Tibial nerve (tissue), 4 donors: ENCODE results near the gene RABGGTA.

Experiments
- CTCF ChIP-seq, 5 experiments: fragments of 200-600 bp in 3 of 5; fragments of 450-650 bp in 2 of 5; sonication (generic) in 3 of 5; IDR thresholded peaks; one replicate each; pipeline ENCODE4 v1.5.1; 2016 to 2019; ENCODE audit warnings: antibody characterized with exemption in 5 of 5, mild to moderate bottlenecking in 3 of 5, moderate library complexity in 2 of 5
- EP300 ChIP-seq, 2 donors: sonication (generic); formaldehyde crosslinking; IDR thresholded peaks; one replicate each; pipeline ENCODE4 v1.6.1; 2017; ENCODE audit warnings: antibody characterized with exemption in 2 of 2, mild to moderate bottlenecking in 1 of 2
- POLR2A ChIP-seq, 2 donors: fragments of 450-650 bp; IDR thresholded peaks; one replicate each; pipeline ENCODE4 v1.6.1; 2017; ENCODE audit warnings: antibody characterized with exemption in 2 of 2, mild to moderate bottlenecking in 2 of 2, moderate library complexity in 2 of 2

- no peak for TF ChIP-seq CTCF (IDR thresholded peaks at IDR 0.05)
- no peak for TF ChIP-seq POLR2A (IDR thresholded peaks at IDR 0.05)
- TF ChIP-seq EP300 (IDR thresholded peaks at IDR 0.05) = no peak
Measured at GRCh38 chr14:24246765-24247212, 24.6 kb downstream of the RABGGTA start.
